CD4-positive, alpha-beta T cell treated with Interleukin-4 for 1 hour (primary cell): ENCODE data around the gene CLEC10A.

Experiments used
- DNase-seq, 2 donors: peaks; one replicate each; pipeline ENCODE4 v3.0.0-alpha.2; 2020 to 2022

Gene CLEC10A

GRCh38 chr17:7035591-7036368, 44.3 kb downstream of the CLEC10A start, which contains the start of gene SLC16A13:
Gene SLC16A13 (plus strand): TSS chr17:7036015. CDS start chr17:7036383, 368 bp downstream.
- DNase-seq, result peak; percentile 99

GRCh38 chr17:7034955-7035590, 45.0 kb downstream of the CLEC10A start:
- peak; percentile 54 to 75 for DNase-seq

- peak; percentile 52 to 59 for DNase-seq
Observed at GRCh38 chr17:7029659-7030058, 50.4 kb downstream of the CLEC10A start.

GRCh38 chr17:7029096-7029495, 51.0 kb downstream of the CLEC10A start:
- DNase-seq, result no peak

- no peak for DNase-seq
Observed at GRCh38 chr17:7027335-7027734, 52.7 kb downstream of the CLEC10A start.

- DNase-seq, result no peak
Observed at GRCh38 chr17:7026471-7027115, 53.5 kb downstream of the CLEC10A start.

- DNase-seq, result no peak
Observed at GRCh38 chr17:7025245-7025644, 54.8 kb downstream of the CLEC10A start.
